C4-2B (cell line): Measurements from ENCODE around the gene ROGDI.

ENCODE experiments used
- H3K27ac ChIP-seq: fragments of 450-650 bp; 2 replicates; pipeline ENCODE4 v1.5.1; 2017
- ZFX ChIP-seq: fragments of 450-650 bp; IDR thresholded peaks from 2 replicates; pipeline ENCODE4 v1.6.1; 2017
- TF ChIP-seq, protein P1 (sequence below): fragments of 450-650 bp; conservative IDR thresholded peaks from 2 replicates; pipeline ENCODE4 v1.5.1; 2017; ENCODE audit warnings: mild to moderate bottlenecking

The ROGDI gene

DNA sequence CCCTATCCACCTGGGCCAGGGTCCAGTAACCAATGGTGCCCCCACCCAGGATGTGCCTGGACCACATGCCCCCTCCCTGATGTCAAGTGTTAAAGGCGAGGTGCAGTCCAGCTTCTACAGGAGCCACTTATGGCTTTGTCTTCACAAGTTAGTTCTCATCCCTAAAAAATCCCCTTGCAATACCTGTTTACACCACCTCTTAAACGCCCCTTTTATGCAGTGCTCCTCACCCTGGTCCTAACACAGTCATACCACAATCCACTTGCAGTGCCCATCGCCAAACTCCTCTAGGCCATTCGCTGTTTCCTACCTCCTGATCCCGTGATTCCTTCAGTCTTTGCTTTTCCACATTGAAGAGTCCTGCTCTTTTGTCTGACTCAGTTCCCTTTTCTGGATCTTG is 37.5 kb upstream of the ROGDI start:
- H3K27ac ChIP-seq, result no peak overlapping the region
- TF ChIP-seq, protein P1, sequence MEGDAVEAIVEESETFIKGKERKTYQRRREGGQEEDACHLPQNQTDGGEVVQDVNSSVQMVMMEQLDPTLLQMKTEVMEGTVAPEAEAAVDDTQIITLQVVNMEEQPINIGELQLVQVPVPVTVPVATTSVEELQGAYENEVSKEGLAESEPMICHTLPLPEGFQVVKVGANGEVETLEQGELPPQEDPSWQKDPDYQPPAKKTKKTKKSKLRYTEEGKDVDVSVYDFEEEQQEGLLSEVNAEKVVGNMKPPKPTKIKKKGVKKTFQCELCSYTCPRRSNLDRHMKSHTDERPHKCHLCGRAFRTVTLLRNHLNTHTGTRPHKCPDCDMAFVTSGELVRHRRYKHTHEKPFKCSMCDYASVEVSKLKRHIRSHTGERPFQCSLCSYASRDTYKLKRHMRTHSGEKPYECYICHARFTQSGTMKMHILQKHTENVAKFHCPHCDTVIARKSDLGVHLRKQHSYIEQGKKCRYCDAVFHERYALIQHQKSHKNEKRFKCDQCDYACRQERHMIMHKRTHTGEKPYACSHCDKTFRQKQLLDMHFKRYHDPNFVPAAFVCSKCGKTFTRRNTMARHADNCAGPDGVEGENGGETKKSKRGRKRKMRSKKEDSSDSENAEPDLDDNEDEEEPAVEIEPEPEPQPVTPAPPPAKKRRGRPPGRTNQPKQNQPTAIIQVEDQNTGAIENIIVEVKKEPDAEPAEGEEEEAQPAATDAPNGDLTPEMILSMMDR, result no peak; the same call in 1 of the 2 replicates
- TF ChIP-seq ZFX, result no peak

DNA sequence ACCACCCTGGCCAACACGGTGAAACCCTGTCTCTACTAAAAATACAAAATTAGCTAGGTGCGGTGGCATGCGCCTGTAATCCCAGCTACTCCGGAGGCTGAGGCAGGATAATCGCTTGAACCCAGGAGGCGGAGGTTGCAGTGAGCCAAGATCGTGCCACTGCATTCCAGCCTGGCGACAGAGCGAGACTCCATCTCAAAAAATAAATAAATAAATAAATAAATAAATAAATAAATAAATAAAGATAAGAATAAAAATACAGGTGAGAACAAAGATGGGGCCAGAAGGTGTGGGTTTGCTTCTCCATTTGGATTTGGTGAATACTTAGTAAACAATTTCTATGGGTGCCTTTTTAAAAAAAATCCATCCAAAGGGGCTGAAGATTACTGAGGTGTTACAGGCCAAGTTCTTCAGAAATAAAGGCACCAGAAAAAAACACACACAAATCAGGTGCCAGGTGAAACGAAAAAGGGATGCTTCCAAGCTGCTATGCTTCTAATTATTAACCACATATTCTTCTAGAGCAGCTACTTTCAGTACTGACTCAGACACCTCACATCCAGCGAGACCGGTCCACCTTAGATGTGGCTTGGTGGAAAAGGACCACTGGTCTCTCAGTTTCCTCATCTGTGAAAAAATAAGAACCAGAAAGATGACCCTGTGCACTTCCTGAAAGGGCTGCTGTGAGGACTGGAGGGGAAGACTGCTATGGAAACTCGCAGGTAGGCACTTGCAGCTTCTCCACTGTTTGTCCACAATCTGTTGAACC is 35.5 kb upstream of the ROGDI start:
- no peak for TF ChIP-seq ZFX
- TF ChIP-seq, protein P1, result no peak
- H3K27ac ChIP-seq, result no peak overlapping the region

DNA sequence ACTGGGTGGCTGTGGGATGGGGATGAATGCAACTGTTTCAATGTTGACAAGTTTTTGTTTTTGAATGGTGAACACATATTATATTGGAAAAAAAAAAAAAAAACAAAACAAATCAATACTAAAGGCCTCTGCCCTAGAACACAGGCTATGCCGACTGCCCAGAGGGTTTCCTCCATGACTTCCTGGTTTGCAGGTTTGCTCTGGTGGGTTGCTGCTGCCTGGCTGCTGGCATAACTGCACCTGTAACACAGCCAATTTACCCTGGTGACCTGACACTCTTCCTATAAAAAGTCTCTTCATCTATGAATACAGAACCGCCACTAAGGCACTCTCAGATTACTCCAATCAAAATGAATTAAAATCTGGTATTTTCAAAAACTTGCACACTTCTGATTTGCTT is 34.3 kb upstream of the ROGDI start:
- H3K27ac ChIP-seq, result no peak overlapping the region
- TF ChIP-seq, protein P1, result no peak
- no peak for TF ChIP-seq ZFX

DNA sequence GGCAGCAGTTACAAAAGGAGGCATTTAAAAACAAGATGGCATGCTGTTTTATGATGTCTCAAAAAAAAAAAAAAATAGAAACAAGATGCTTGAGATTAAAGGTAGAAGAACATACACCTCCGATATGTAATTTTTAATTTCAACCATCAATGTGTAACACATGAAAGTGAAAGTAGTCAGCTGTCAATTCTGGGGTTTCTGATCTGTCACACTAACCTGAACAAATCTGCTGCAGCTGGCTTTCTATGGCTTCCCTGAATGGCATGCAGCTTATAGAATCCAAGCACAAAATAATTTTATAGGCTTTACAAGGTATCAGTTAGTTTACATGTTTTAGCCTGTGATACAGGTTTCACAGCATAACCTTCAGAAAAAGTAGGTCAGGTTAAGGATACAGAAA is 31.2 kb upstream of the ROGDI start:
- TF ChIP-seq, protein P1, result no peak
- no peak for TF ChIP-seq ZFX
- no peak overlapping the region for H3K27ac ChIP-seq

DNA sequence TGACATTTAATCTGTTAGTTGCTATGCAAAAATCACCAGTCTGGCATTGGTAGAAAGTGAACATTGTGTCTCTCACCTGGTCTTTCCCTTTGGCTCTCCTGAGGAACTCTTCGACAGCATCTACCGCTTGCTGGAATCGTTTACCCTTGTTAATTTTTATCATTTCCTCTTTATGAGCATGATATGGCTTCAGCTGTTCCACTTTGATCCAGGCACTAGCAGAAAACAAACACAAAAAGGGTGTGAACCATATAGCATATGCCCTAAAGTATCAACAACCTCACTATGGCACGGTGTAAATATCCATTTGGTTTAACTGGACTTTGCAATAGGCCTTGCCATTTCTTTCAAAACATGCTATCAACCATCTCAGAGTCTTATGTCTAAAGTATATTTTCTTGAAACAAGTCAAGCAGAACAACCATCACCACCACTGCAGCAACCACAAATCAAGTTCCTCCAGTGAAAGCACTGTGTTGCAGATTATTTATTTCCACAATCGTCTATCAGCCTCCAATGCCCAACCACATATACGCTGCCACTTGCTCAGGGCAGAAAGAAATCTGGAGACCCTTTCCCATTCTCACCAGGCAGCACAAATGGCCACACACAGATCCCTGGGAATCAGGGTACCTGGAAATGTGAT is 30.4 kb upstream of the ROGDI start:
- TF ChIP-seq, protein P1, result no peak
- no peak for TF ChIP-seq ZFX
- no peak overlapping the region for H3K27ac ChIP-seq

DNA sequence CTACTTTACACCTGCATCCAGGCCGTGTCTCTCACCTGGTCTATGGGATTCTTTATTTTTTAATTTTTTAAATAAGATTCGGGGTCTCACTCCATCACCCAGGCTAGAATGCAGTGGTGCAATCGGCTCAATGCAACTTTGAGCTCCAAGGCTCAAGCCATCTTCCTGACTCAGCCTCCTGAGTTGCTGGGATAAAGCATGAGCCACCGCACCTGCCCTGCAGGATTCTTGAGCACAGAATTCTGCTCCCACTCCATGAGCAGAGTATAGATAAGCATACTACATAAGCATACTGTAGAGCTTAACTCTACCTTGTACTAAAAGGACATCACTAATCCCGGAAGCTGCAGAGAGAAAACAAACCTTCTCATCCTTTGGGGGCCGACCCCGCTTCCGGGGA is 29.2 kb upstream of the ROGDI start:
- no peak for TF ChIP-seq ZFX
- TF ChIP-seq, protein P1, result no peak
- no peak overlapping the region for H3K27ac ChIP-seq

DNA sequence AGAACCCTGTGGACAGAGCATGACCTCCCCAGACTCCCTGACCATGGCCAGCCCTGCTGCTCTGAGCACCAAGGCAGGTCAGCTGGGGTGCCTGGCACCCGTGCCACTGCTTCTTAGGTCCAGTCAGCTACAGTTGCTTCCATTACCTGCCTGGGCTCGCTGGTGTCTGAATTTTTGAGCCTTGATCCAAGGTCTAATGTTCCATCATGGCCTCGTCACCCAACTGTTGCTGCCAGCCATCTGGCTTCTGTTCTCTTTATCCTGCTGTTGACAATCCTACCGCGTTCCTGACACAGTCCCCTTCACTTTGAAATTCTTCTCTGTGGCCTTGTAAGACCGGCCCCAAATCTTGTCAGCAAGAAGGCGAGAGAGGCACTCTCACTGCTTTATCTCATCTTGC is 28.0 kb upstream of the ROGDI start:
- TF ChIP-seq, protein P1, result no peak
- no peak for TF ChIP-seq ZFX

More for the DNA sequence above, 28.0 kb upstream of the ROGDI start:
- H3K27ac ChIP-seq, result no peak overlapping the region
